Suprapubic skin (tissue), 4 donors: ENCODE measurements around the gene CYTH2.

Experiments used
- CTCF ChIP-seq, 2 donors: fragments of 200-600 bp in 1 of 2; fragments of 450-650 bp in 1 of 2; sonication (generic) in 1 of 2; IDR thresholded peaks; one replicate each; pipeline ENCODE4 v1.5.1; 2016 to 2019; ENCODE audit warnings: antibody characterized with exemption in 2 of 2, mild to moderate bottlenecking in 1 of 2, moderate library complexity in 1 of 2
- EP300 ChIP-seq: sonication (generic); formaldehyde crosslinking; IDR thresholded peaks from one replicate; pipeline ENCODE4 v1.6.1; 2017; ENCODE audit warnings: antibody characterized with exemption
- POLR2A ChIP-seq, 2 donors: fragments of 450-650 bp; IDR thresholded peaks; one replicate each; pipeline ENCODE4 v1.6.1; 2017; ENCODE audit warnings: antibody characterized with exemption in 2 of 2, mild to moderate bottlenecking in 2 of 2, moderate library complexity in 2 of 2
- POLR2AphosphoS5 ChIP-seq, 3 donors: sonication (generic); formaldehyde crosslinking; IDR thresholded peaks; one replicate each; pipeline ENCODE4 v1.6.1; 2017; ENCODE audit warnings: antibody characterized with exemption in 3 of 3

- TF ChIP-seq POLR2AphosphoS5 (IDR thresholded peaks at IDR 0.05) (peak in 1 of 3 donors; percentile 50), CTCF (IDR thresholded peaks at IDR 0.05) (no peak), EP300 (no peak), POLR2A (IDR thresholded peaks at IDR 0.05) (no peak)
These were observed 18.8 kb downstream of the CYTH2 start for GRCh38 chr19:48487948-48488347.
